Mesothelial cell of epicardium (in vitro differentiated cells): ENCODE measurements around the gene ABHD13. TPM values are rescaled to one million over a fixed set of nuclear protein-coding genes. Genes with fewer than 3 reads are reported as not detected.
A peak's percentile ranks its signal among the peaks of the same experiment; 100 is the strongest.

Experiments used
- DNase-seq, 2 experiments: peaks; one replicate each; pipeline ENCODE4 v3.0.0; 2021; ENCODE audit warnings: low spot score in 2 of 2; ENCODE audit not compliant: unreplicated experiment in 2 of 2
- H3K27ac Mint-ChIP-seq: 2 replicates; pipeline ENCODE4 v1.8.0; 2021; ENCODE audit warnings: mixed read lengths
- H3K27me3 Mint-ChIP-seq: 2 replicates; pipeline ENCODE4 v1.8.0; 2021; ENCODE audit warnings: low read depth, mixed read lengths
- H3K36me3 Mint-ChIP-seq: 2 replicates; pipeline ENCODE4 v1.8.0; 2021; ENCODE audit warnings: mixed read lengths
- H3K4me1 Mint-ChIP-seq: 2 replicates; pipeline ENCODE4 v1.8.0; 2021; ENCODE audit warnings: mixed read lengths
- H3K4me3 Mint-ChIP-seq: 2 replicates; pipeline ENCODE4 v1.8.0; 2021; ENCODE audit warnings: mild to moderate bottlenecking, moderate library complexity, mixed read lengths
- H3K9me3 Mint-ChIP-seq: 2 replicates; pipeline ENCODE4 v1.8.0; 2021; ENCODE audit warnings: mixed read lengths
- CTCF ChIP-seq: fragments of 200-600 bp; sonication (generic); IDR thresholded peaks from one replicate; pipeline ENCODE4 v1.5.0; 2021; ENCODE audit warnings: antibody characterized with exemption; ENCODE audit not compliant: unreplicated experiment
- total RNA-seq: library from RNA; stranded (reverse); gene quantifications from 3 replicates; pipeline ENCODE4 v1.2.1, GENCODE V29; 2021

ABHD13 gene
- total RNA-seq, 1 donor from 2014 or later = 10.3 TPM

DNA sequence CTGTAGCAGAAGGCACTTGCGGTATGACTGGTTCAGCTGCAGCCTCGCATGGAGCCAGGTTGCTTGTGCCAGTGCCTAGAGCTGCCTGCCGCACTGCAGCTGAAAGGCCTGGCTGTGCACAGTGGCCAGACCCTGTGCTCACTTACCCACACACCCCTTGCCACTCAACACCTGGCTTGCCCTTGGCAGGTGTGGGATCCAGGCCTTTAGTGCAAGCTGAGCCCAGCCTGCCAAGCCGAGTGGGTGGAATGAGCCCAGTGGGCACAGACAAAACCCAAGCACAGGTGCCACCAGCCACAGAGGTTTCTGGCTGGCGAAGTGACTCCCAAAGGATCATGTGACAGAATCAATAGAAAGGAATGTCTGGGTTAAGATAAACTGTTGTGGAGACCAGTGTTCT lies 22.3 kb upstream of the ABHD13 start:
- no peak for TF ChIP-seq CTCF
- Mint-ChIP-seq H3K9me3 (peaks cover 12% of the 10 kb centered on the region), H3K4me3 (no peak overlapping the region), H3K27me3 (peaks cover 9% of the 10 kb centered on the region), H3K4me1 (peaks cover 2% of the 10 kb centered on the region), H3K27ac (no peak overlapping the region), H3K36me3 (no peaks in the 10 kb centered on the region)
- no peak for DNase-seq

- peaks cover 23% of the 10 kb centered on the region for H3K27me3 Mint-ChIP-seq
- H3K27ac Mint-ChIP-seq = no peak overlapping the region
- no peaks in the 10 kb centered on the region for H3K36me3 Mint-ChIP-seq
- peaks cover 2% of the 10 kb centered on the region for H3K4me1 Mint-ChIP-seq
- H3K4me3 Mint-ChIP-seq = no peak overlapping the region
- no peak for DNase-seq
- TF ChIP-seq CTCF = no peak
- H3K9me3 Mint-ChIP-seq = no peaks in the 10 kb centered on the region
Measured at GRCh38 chr13:108200781-108201398, 17.3 kb upstream of the ABHD13 start.

DNA sequence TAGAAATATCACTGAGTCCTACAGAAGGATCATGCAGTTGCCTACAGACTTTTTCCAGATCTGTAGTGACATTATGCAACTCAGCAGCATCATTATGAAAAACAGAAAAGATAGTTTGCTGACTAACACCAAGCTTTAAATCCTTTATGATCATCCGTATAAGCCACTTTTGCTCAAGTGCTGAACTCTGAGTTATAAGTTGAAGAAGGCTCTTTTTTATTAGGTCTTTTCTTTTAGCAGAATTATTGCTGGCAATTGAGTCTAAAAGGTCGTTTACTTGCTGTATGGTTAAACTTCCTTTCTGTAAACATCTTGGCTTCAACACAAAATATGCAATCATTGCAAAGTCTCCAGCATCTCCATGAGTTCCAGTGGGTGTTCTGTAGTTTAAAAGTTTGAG lies 7.6 kb upstream of the ABHD13 start:
- Mint-ChIP-seq H3K27me3 (no peaks in the 10 kb centered on the region), H3K9me3 (no peaks in the 10 kb centered on the region), H3K36me3 (peaks cover 17% of the 10 kb centered on the region), H3K4me3 (no peak overlapping the region), H3K27ac (no peak overlapping the region), H3K4me1 (peaks cover 6% of the 10 kb centered on the region)
- TF ChIP-seq CTCF = no peak
- DNase-seq = no peak

DNA sequence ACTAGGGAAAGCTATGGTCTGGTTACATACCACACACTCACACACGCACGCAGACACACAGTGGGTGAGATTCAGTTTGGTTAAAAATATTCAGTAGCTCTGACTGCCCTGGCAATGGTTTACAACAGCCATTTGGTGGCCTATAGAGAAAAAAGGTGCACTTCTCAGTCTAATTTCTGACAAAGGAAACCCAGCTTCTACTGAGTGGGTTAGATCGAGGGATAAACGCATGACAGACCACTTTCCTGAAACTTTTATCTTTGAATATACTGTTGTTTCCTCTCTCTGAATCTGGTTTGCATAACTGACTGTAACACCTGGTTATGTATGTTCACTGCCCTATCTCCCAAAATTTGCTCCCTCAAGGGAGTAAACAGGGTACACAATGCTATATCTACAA lies 5.3 kb upstream of the ABHD13 start:
- TF ChIP-seq CTCF = no peak

DNA sequence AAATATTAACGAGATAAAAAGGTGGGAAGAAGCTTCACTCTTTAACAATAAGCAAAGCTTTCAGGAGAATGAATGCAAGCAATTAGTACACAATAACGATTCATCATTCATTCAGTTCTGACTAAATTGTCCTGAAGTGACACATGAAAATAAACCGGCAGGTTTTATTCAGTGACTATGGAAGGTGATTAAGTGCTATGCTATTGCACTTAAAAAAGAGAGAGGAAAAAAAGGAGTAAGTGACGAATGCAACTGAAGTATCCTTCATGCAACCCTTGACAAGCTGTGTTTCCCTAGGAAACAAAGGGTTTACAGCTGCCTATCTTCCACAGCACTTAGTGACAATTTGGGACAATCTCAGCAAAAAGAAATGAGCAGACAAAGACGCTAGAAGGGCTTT lies 4.2 kb upstream of the ABHD13 start:
- peak overlapping the region; percentile 58 for H3K27ac Mint-ChIP-seq
- no peak for TF ChIP-seq CTCF
- H3K36me3 Mint-ChIP-seq = peaks cover 17% of the 10 kb centered on the region
- H3K4me3 Mint-ChIP-seq = peak overlapping the region; percentile 72
- DNase-seq = no peak
- H3K4me1 Mint-ChIP-seq = peaks cover 15% of the 10 kb centered on the region
- H3K9me3 Mint-ChIP-seq = no peaks in the 10 kb centered on the region
- H3K27me3 Mint-ChIP-seq = no peaks in the 10 kb centered on the region

More for the DNA sequence above, 5.3 kb upstream of the ABHD13 start:
- H3K36me3 Mint-ChIP-seq = peaks cover 17% of the 10 kb centered on the region
- H3K9me3 Mint-ChIP-seq = no peaks in the 10 kb centered on the region
- H3K4me1 Mint-ChIP-seq = peaks cover 13% of the 10 kb centered on the region
- H3K4me3 Mint-ChIP-seq = no peak overlapping the region
- H3K27ac Mint-ChIP-seq = no peak overlapping the region
- no peak for DNase-seq
- no peaks in the 10 kb centered on the region for H3K27me3 Mint-ChIP-seq
